Hepatocyte (in vitro differentiated cells): ENCODE results near the gene GGA1.

Experiments used
- CTCF ChIP-seq: fragments of 200-600 bp; sonication (generic); IDR thresholded peaks from 2 replicates; pipeline ENCODE4 v1.5.1; 2016; ENCODE audit warnings: antibody characterized with exemption, mild to moderate bottlenecking; ENCODE audit not compliant: poor library complexity
- EZH2 ChIP-seq: fragments of 200-600 bp; sonication (generic); IDR thresholded peaks from 2 replicates; pipeline ENCODE4 v1.6.1; 2016; ENCODE audit warnings: antibody characterized with exemption, mild to moderate bottlenecking, borderline replicate concordance
- EZH2phosphoT487 ChIP-seq: fragments of 200-600 bp; sonication (generic); IDR thresholded peaks from one replicate; pipeline ENCODE4 v1.6.1; 2018; ENCODE audit warnings: antibody characterized with exemption, mild to moderate bottlenecking, low read depth, moderate library complexity; ENCODE audit not compliant: unreplicated experiment, severe bottlenecking

- TF ChIP-seq CTCF: no peak
- TF ChIP-seq EZH2: no peak
- TF ChIP-seq EZH2phosphoT487: no peak
Measured at GRCh38 chr22:37662039-37662438, 53.4 kb downstream of the GGA1 start.
